ENCODE results near the gene NFATC2.

The NFATC2 gene

DNA sequence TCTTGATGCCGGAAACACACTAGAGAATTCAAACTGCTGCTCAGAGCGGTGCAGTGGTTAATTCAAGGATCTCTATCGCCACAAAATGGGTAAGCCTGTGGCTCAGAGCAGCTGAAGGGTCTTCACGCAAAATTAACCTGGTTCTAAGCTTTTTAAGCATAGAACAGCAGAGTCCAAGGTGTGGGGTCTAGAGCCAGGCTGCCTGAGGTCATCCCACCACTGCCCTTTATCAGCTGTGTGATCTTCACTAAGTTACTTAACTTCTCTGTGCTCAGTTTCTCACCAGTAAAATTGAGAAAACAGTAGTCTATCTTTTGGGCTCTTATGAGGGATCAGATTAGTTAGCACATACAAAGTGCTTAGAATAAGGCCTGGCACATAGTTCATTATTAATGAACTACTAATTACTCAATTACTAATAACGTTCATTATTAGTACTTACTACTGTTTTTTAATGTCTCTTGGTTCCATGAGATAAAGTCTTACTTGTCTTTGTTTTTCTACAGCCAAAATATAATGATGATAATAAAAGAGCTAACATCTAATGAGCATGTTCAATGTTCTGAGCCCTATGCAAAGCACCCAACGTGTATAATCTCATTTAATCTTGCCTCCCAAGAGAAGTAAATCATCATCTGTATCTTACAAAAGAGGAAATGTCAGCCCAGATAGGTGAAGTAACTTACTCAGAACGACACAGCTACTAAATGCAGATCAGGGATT is 92.9 kb downstream of the NFATC2 start:
- Histone ChIP-seq H3K27ac (ENCODE audit: low read depth, low read length) (no peak overlapping the region), H3K9ac (ENCODE audit: low read length) (no peak overlapping the region), H3K4me3 (ENCODE audit: insufficient read depth, low read length, poor library complexity, severe bottlenecking) (no peak overlapping the region)

DNA sequence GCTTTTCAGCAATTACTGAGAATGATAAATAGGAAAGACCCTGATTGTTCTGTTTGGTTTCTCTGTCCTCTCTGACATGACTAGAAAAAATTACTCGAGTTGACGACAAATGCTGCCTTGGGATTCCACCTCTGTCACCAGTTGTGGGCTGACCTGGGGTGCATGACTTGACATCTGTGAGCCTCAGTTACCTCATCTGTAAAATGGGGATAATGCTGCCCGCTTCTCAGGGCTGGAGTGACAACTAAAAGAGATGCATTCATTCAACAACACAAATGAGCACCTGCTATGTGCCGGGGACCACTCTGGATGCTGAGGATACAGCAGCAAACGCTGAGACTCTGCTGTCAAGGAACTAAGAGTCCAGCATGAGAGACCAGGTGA is 94.8 kb downstream of the NFATC2 start:
- Histone ChIP-seq H3K9ac (ENCODE audit: low read length) (no peak overlapping the region), H3F3A (ENCODE audit: insufficient read depth) (no peaks in the 10 kb centered on the region), H3K9me3 (ENCODE audit: insufficient read depth, low read length) (no peaks in the 10 kb centered on the region), H3K27ac (ENCODE audit: low read depth, low read length) (no peak overlapping the region), H3K27me3 (ENCODE audit: low read length) (no peaks in the 10 kb centered on the region), H2AFZ (ENCODE audit: low read depth, low read length, severe bottlenecking) (no peak overlapping the region), H3K36me3 (ENCODE audit: low read length) (no peaks in the 10 kb centered on the region), H3K79me2 (ENCODE audit: insufficient read depth, low read length) (no peaks in the 10 kb centered on the region), H3K4me2 (ENCODE audit: low read depth, low read length, poor library complexity, severe bottlenecking) (no peak overlapping the region), H3K9me2 (replicated peaks; ENCODE audit: insufficient read depth, low read length) (no peaks in the 10 kb centered on the region), H3K4me3 (ENCODE audit: insufficient read depth, low read length, poor library complexity, severe bottlenecking) (no peak overlapping the region), H4K20me1 (ENCODE audit: low read depth, low read length) (no peaks in the 10 kb centered on the region)
- TF ChIP-seq, protein P1, sequence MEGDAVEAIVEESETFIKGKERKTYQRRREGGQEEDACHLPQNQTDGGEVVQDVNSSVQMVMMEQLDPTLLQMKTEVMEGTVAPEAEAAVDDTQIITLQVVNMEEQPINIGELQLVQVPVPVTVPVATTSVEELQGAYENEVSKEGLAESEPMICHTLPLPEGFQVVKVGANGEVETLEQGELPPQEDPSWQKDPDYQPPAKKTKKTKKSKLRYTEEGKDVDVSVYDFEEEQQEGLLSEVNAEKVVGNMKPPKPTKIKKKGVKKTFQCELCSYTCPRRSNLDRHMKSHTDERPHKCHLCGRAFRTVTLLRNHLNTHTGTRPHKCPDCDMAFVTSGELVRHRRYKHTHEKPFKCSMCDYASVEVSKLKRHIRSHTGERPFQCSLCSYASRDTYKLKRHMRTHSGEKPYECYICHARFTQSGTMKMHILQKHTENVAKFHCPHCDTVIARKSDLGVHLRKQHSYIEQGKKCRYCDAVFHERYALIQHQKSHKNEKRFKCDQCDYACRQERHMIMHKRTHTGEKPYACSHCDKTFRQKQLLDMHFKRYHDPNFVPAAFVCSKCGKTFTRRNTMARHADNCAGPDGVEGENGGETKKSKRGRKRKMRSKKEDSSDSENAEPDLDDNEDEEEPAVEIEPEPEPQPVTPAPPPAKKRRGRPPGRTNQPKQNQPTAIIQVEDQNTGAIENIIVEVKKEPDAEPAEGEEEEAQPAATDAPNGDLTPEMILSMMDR (IDR thresholded peaks at IDR 0.05; ENCODE audit: insufficient read depth, low read length, poor library complexity, severe bottlenecking): no peak
- no peak for TF ChIP-seq EZH2phosphoT487 (conservative IDR thresholded peaks at IDR 0.05; ENCODE audit: low read length)

More for the DNA sequence above, 92.9 kb downstream of the NFATC2 start:
- Histone ChIP-seq H3K9me3 (ENCODE audit: insufficient read depth, low read length) (no peaks in the 10 kb centered on the region), H2AFZ (ENCODE audit: low read depth, low read length, severe bottlenecking) (no peak overlapping the region), H4K20me1 (ENCODE audit: low read depth, low read length) (no peaks in the 10 kb centered on the region), H3K9me2 (replicated peaks; ENCODE audit: insufficient read depth, low read length) (no peaks in the 10 kb centered on the region), H3K36me3 (ENCODE audit: low read length) (peaks cover 14% of the 10 kb centered on the region), H3K27me3 (ENCODE audit: low read length) (no peaks in the 10 kb centered on the region), H3K79me2 (ENCODE audit: insufficient read depth, low read length) (no peaks in the 10 kb centered on the region), H3F3A (ENCODE audit: insufficient read depth) (no peaks in the 10 kb centered on the region), H3K4me2 (ENCODE audit: low read depth, low read length, poor library complexity, severe bottlenecking) (no peak overlapping the region)
- TF ChIP-seq, protein P1 (IDR thresholded peaks at IDR 0.05; ENCODE audit: insufficient read depth, low read length, poor library complexity, severe bottlenecking): no peak

DNA sequence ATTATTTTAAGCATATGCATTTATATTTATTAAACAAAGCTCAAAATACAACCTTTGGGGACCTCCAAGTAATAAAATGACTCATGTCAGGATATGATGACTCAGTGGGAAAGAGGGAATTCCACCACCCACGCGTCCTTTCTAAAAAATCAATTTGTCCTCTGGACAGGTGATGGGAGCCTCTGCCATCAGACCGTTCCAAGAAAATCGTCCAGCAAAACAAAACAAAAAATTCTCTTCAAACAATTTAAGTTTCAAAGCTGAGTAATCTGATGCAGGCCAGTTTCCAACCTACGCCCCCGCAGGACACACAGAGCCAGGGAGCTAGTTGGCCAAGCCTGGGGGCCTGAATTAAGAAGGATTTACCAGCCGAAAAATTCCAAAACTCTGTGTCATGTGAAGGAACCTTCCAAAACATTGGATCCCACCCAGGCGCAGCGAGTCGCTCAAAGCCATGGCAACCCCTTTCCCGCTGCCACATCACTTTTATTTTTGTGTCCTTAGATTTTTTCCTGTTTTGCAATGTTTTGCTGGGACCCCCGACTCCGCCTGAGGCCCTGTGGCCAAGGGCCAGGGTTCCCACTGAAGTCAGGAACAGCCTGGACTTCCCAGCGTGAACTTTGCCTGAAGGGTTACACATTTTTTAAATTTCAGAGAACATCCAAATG is 95.3 kb downstream of the NFATC2 start:
- Histone ChIP-seq H3K27me3 (ENCODE audit: low read length) (no peaks in the 10 kb centered on the region), H3K36me3 (ENCODE audit: low read length) (no peaks in the 10 kb centered on the region), H4K20me1 (ENCODE audit: low read depth, low read length) (no peaks in the 10 kb centered on the region), H3K9me3 (ENCODE audit: insufficient read depth, low read length) (no peaks in the 10 kb centered on the region), H3K4me2 (ENCODE audit: low read depth, low read length, poor library complexity, severe bottlenecking) (no peak overlapping the region), H3K9me2 (replicated peaks; ENCODE audit: insufficient read depth, low read length) (no peaks in the 10 kb centered on the region), H3K27ac (ENCODE audit: low read depth, low read length) (no peak overlapping the region), H2AFZ (ENCODE audit: low read depth, low read length, severe bottlenecking) (no peak overlapping the region), H3K79me2 (ENCODE audit: insufficient read depth, low read length) (no peaks in the 10 kb centered on the region), H3K4me3 (ENCODE audit: insufficient read depth, low read length, poor library complexity, severe bottlenecking) (no peak overlapping the region), H3F3A (ENCODE audit: insufficient read depth) (no peaks in the 10 kb centered on the region), H3K9ac (ENCODE audit: low read length) (no peak overlapping the region)
- TF ChIP-seq, protein P1 (IDR thresholded peaks at IDR 0.05; ENCODE audit: insufficient read depth, low read length, poor library complexity, severe bottlenecking): no peak
- no peak for TF ChIP-seq EZH2phosphoT487 (conservative IDR thresholded peaks at IDR 0.05; ENCODE audit: low read length)

Measured in SU-DHL-6 (cell line).